ENCODE data around the gene COL25A1. TPM values are rescaled to one million over a fixed set of nuclear protein-coding genes. Genes with fewer than 3 reads are reported as not detected.

The COL25A1 gene
- total RNA-seq: 1 to 10 TPM in 1 of 4 donors, under 1 TPM in 2, not detected in 1; 0.14 to 1.6 (median 0.32) TPM

- Histone ChIP-seq H3K4me1 (peaks cover 4 to 18% (median 14%) of the 10 kb centered on the region in 4 donors), H3K27ac (no peak within 1 kb of the TSS), H3K36me3 (no peaks in the 10 kb centered on the region), H3K9me3 (no peaks in the 10 kb centered on the region), H3K4me3 (peak within 1 kb of the TSS; percentile 29 to 59 (median 34)), H3K27me3 (peaks cover 64% of the 10 kb centered on the region)
- intact Hi-C loops (cut with DNase I; ENCODE audit: low total_unique reads): no loop called here
- peak; percentile 11 for DNase-seq
- in situ Hi-C loops (cut with MboI; ENCODE audit: low pct_ligation_motif_present in 1 of 4, low pct_unique_long_range_greater_than_20kb in 1 of 4, low sequenced_read_pairs in 3 of 4): no loop called here
- 10% methylated on average over 76 of the region's 76 CpGs; no CpG with 5 or more reads in 1 of the 2 donors for WGBS, 2 donors (ENCODE audit: low coverage in 1 of 2)
- TF ChIP-seq EP300 (IDR thresholded peaks at IDR 0.05; ENCODE audit: low read depth) (no peak), POLR2A (IDR thresholded peaks at IDR 0.05) (no peak), CTCF (IDR thresholded peaks at IDR 0.05) (no peak), POLR2AphosphoS5 (IDR thresholded peaks at IDR 0.05) (no peak)
These were observed at the start of gene COL25A1 for GRCh38 chr4:109302361-109303139. Gene COL25A1 (minus strand): TSS chr4:109302658.

- Histone ChIP-seq H3K4me1 (no peaks in the 10 kb centered on the region), H3K27me3 (no peaks in the 10 kb centered on the region), H3K36me3 (no peaks in the 10 kb centered on the region), H3K9me3 (no peaks in the 10 kb centered on the region), H3K27ac (no peak overlapping the region), H3K4me3 (no peak overlapping the region)
- DNase-seq: no peak
- TF ChIP-seq CTCF (IDR thresholded peaks at IDR 0.05) (no peak), POLR2AphosphoS5 (IDR thresholded peaks at IDR 0.05) (no peak), POLR2A (IDR thresholded peaks at IDR 0.05) (no peak), EP300 (IDR thresholded peaks at IDR 0.05; ENCODE audit: low read depth) (no peak)
- intact Hi-C loops (cut with DNase I; ENCODE audit: low total_unique reads) (no loop called here), in situ Hi-C loops (cut with MboI; ENCODE audit: low pct_ligation_motif_present in 1 of 4, low pct_unique_long_range_greater_than_20kb in 1 of 4, low sequenced_read_pairs in 3 of 4) (no loop called here)
- 89 to 100% methylated on average over 1 of the region's 1 CpG for WGBS, 2 donors (ENCODE audit: low coverage in 1 of 2)
These were observed 47.7 kb upstream of the COL25A1 start for GRCh38 chr4:109350121-109350520.

- H3K36me3 ChIP-seq: no peaks in the 10 kb centered on the region
- in situ Hi-C loops (cut with MboI; ENCODE audit: low pct_ligation_motif_present in 1 of 4, low pct_unique_long_range_greater_than_20kb in 1 of 4, low sequenced_read_pairs in 3 of 4) (no loop called here), intact Hi-C loops (cut with DNase I; ENCODE audit: low total_unique reads) (no loop called here)
- DNase-seq: no peak
- no peak overlapping the region for H3K4me3 ChIP-seq
- no peak overlapping the region for H3K27ac ChIP-seq
- no peaks in the 10 kb centered on the region for H3K4me1 ChIP-seq
- TF ChIP-seq CTCF (IDR thresholded peaks at IDR 0.05): no peak
- no peak for TF ChIP-seq EP300 (IDR thresholded peaks at IDR 0.05; ENCODE audit: low read depth)
- no peak for TF ChIP-seq POLR2A (IDR thresholded peaks at IDR 0.05)
- no peak for TF ChIP-seq POLR2AphosphoS5 (IDR thresholded peaks at IDR 0.05)
- H3K27me3 ChIP-seq: no peaks in the 10 kb centered on the region
- H3K9me3 ChIP-seq: no peaks in the 10 kb centered on the region
- WGBS, 2 donors (ENCODE audit: low coverage in 1 of 2): 63 to 68% methylated on average over 8 to 10 of the region's 10 CpGs
These were observed 32.0 kb upstream of the COL25A1 start for GRCh38 chr4:109334129-109335105.

- no peaks in the 10 kb centered on the region for H3K27me3 ChIP-seq
- no peak for DNase-seq
- in situ Hi-C loops (cut with MboI; ENCODE audit: low pct_ligation_motif_present in 1 of 4, low pct_unique_long_range_greater_than_20kb in 1 of 4, low sequenced_read_pairs in 3 of 4) (no loop called here), intact Hi-C loops (cut with DNase I; ENCODE audit: low total_unique reads) (no loop called here)
- no peaks in the 10 kb centered on the region for H3K36me3 ChIP-seq
- H3K27ac ChIP-seq: no peak overlapping the region
- H3K4me3 ChIP-seq: no peak overlapping the region
- WGBS, 2 donors (ENCODE audit: low coverage in 1 of 2): 66% methylated on average over 2 of the region's 2 CpGs; no CpG with 5 or more reads in 1 of the 2 donors
- no peaks in the 10 kb centered on the region for H3K4me1 ChIP-seq
- no peak for TF ChIP-seq POLR2AphosphoS5 (IDR thresholded peaks at IDR 0.05)
- TF ChIP-seq CTCF (IDR thresholded peaks at IDR 0.05): no peak
- no peak for TF ChIP-seq POLR2A (IDR thresholded peaks at IDR 0.05)
- TF ChIP-seq EP300 (IDR thresholded peaks at IDR 0.05; ENCODE audit: low read depth): no peak
- H3K9me3 ChIP-seq: no peaks in the 10 kb centered on the region
These were observed 30.5 kb upstream of the COL25A1 start for GRCh38 chr4:109332926-109333464.
